ENCODE data around the gene RAB9B. TPM values are rescaled to one million over a fixed set of nuclear protein-coding genes. Genes with fewer than 3 reads are reported as not detected.

The RAB9B gene
- polyA plus RNA-seq, 1 donor from 2014 or later = 50.6 TPM

DNA sequence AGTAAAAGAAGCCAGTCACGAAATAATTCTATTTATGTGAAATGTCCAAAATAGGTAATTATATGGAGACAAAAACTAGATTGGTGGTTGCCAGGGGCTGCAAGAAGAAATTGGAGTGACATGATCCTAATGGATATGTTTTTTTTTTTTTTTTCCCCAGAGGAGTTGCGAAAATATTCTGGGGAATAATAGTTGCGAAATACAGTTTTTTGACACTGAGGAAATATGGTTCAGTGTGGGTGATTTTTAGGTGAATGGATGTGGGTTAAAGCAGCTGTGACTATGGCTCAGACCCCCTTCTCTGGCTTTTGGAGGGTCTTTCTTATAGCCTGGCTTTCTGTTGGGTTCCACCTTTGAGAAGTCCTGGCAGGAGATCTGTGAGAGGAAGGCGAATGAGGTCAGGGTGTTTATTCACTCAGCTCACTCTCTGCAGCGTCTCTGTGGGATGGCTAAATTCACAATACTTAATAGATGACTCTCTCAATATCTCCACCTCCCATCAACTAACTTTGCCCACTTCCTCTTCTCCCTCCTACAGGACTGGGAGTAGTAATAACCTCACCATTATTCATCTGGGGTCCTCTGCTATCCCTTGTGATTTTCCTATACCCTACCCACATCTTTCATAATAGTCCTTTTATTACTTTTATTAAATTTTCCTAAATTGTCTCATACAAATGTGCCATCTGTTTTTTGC is 15.3 kb upstream of the RAB9B start:
- Histone ChIP-seq H3K9me2 (ENCODE audit: insufficient read depth, low read length) (no peaks in the 10 kb centered on the region), H3K79me2 (replicated peaks; ENCODE audit: insufficient read depth, low read length) (no peaks in the 10 kb centered on the region), H3F3A (ENCODE audit: insufficient read depth, low read length, poor library complexity, severe bottlenecking) (no peaks in the 10 kb centered on the region), H4K20me1 (ENCODE audit: insufficient read depth) (no peaks in the 10 kb centered on the region), H3K36me3 (ENCODE audit: insufficient read depth, low read length) (no peaks in the 10 kb centered on the region), H3K27me3 (ENCODE audit: insufficient read depth, low read depth, low read length) (no peaks in the 10 kb centered on the region), H3K9ac (ENCODE audit: low read length) (no peak overlapping the region), H3K4me3 (ENCODE audit: low read length) (no peak overlapping the region), H3K4me2 (ENCODE audit: low read length) (no peak overlapping the region), H3K9me3 (ENCODE audit: low read length) (no peaks in the 10 kb centered on the region), H3K27ac (ENCODE audit: low read length) (no peak overlapping the region), H2AFZ (ENCODE audit: low read depth, low read length) (no peak overlapping the region)
- TF ChIP-seq EP300 (conservative IDR thresholded peaks at IDR 0.05; ENCODE audit: poor library complexity, severe bottlenecking) = no peak
- TF ChIP-seq, protein P1, sequence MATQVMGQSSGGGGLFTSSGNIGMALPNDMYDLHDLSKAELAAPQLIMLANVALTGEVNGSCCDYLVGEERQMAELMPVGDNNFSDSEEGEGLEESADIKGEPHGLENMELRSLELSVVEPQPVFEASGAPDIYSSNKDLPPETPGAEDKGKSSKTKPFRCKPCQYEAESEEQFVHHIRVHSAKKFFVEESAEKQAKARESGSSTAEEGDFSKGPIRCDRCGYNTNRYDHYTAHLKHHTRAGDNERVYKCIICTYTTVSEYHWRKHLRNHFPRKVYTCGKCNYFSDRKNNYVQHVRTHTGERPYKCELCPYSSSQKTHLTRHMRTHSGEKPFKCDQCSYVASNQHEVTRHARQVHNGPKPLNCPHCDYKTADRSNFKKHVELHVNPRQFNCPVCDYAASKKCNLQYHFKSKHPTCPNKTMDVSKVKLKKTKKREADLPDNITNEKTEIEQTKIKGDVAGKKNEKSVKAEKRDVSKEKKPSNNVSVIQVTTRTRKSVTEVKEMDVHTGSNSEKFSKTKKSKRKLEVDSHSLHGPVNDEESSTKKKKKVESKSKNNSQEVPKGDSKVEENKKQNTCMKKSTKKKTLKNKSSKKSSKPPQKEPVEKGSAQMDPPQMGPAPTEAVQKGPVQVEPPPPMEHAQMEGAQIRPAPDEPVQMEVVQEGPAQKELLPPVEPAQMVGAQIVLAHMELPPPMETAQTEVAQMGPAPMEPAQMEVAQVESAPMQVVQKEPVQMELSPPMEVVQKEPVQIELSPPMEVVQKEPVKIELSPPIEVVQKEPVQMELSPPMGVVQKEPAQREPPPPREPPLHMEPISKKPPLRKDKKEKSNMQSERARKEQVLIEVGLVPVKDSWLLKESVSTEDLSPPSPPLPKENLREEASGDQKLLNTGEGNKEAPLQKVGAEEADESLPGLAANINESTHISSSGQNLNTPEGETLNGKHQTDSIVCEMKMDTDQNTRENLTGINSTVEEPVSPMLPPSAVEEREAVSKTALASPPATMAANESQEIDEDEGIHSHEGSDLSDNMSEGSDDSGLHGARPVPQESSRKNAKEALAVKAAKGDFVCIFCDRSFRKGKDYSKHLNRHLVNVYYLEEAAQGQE (IDR thresholded peaks at IDR 0.05; ENCODE audit: borderline replicate concordance) = no peak
- no peak for TF ChIP-seq TAF1 (IDR thresholded peaks at IDR 0.05; ENCODE audit: low read depth)
- no peak for TF ChIP-seq EZH2 (IDR thresholded peaks at IDR 0.05; ENCODE audit: borderline replicate concordance, insufficient read depth, low read length, poor library complexity, severe bottlenecking)
- no peak for TF ChIP-seq SMC3 (conservative IDR thresholded peaks at IDR 0.05; ENCODE audit: poor library complexity)
- TF ChIP-seq MXI1 (conservative IDR thresholded peaks at IDR 0.05; ENCODE audit: poor library complexity, severe bottlenecking) = no peak
- TF ChIP-seq, protein P2, sequence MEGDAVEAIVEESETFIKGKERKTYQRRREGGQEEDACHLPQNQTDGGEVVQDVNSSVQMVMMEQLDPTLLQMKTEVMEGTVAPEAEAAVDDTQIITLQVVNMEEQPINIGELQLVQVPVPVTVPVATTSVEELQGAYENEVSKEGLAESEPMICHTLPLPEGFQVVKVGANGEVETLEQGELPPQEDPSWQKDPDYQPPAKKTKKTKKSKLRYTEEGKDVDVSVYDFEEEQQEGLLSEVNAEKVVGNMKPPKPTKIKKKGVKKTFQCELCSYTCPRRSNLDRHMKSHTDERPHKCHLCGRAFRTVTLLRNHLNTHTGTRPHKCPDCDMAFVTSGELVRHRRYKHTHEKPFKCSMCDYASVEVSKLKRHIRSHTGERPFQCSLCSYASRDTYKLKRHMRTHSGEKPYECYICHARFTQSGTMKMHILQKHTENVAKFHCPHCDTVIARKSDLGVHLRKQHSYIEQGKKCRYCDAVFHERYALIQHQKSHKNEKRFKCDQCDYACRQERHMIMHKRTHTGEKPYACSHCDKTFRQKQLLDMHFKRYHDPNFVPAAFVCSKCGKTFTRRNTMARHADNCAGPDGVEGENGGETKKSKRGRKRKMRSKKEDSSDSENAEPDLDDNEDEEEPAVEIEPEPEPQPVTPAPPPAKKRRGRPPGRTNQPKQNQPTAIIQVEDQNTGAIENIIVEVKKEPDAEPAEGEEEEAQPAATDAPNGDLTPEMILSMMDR (IDR thresholded peaks at IDR 0.05; ENCODE audit: poor library complexity, severe bottlenecking) = no peak
- TF ChIP-seq RAD21 (conservative IDR thresholded peaks at IDR 0.05) = no peak
- no peak for TF ChIP-seq POLR2AphosphoS5 (IDR thresholded peaks at IDR 0.05)

DNA sequence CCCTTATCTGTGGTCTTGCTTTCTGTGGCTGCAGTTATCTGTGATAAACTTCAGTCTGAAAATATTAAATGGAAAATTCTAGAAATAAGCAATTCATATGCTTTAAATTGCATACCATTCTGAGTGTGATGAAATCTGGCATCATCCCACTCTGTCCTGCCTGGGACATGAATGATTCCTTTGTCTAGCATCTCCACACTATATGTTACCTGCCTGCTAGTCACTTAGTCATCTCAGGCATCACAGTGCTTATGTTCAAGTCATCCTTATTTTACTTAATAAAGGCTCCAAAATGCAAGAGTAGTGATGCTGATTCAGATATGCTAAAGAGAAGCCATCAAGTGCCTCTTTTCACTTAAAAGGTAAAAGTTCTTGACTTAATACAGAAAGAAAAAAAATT is 14.3 kb upstream of the RAB9B start:
- TF ChIP-seq POLR2AphosphoS5 (IDR thresholded peaks at IDR 0.05) = no peak
- Histone ChIP-seq H3K4me3 (ENCODE audit: low read length) (no peak overlapping the region), H3K36me3 (ENCODE audit: insufficient read depth, low read length) (no peaks in the 10 kb centered on the region), H4K20me1 (ENCODE audit: insufficient read depth) (no peaks in the 10 kb centered on the region), H3K79me2 (replicated peaks; ENCODE audit: insufficient read depth, low read length) (no peaks in the 10 kb centered on the region), H3K9me3 (ENCODE audit: low read length) (no peaks in the 10 kb centered on the region), H3K27me3 (ENCODE audit: insufficient read depth, low read depth, low read length) (no peaks in the 10 kb centered on the region), H3K27ac (ENCODE audit: low read length) (no peak overlapping the region), H2AFZ (ENCODE audit: low read depth, low read length) (no peak overlapping the region), H3F3A (ENCODE audit: insufficient read depth, low read length, poor library complexity, severe bottlenecking) (no peaks in the 10 kb centered on the region), H3K4me2 (ENCODE audit: low read length) (no peak overlapping the region), H3K9me2 (ENCODE audit: insufficient read depth, low read length) (no peaks in the 10 kb centered on the region), H3K9ac (ENCODE audit: low read length) (no peak overlapping the region)
